22Rv1 (cell line): ENCODE results near the gene NEUROG1.

Experiments
- CTCF ChIP-seq: fragments of 450-650 bp; IDR thresholded peaks from 2 replicates; pipeline ENCODE4 v1.5.1; 2017; ENCODE audit warnings: mild to moderate bottlenecking
- ZFX ChIP-seq: fragments of 450-650 bp; IDR thresholded peaks from 2 replicates; pipeline ENCODE4 v1.6.1; 2017; ENCODE audit warnings: antibody characterized with exemption, borderline replicate concordance

- TF ChIP-seq ZFX (no peak), CTCF (no peak)
Observed at GRCh38 chr5:135546912-135547311, 11.1 kb upstream of the NEUROG1 start.
